ENCODE results near the gene HUS1. TPM values are rescaled to one million over a fixed set of nuclear protein-coding genes. Genes with fewer than 3 reads are reported as not detected.

HUS1 gene
- total and polyA plus RNA-seq, 2 of the 4 experiments (the other 2 are of a cell fraction), result 16.2 to 18.3 TPM

- Histone ChIP-seq H3K4me2 (ENCODE audit: low read depth, low read length) (no peak overlapping the region), H2BK5ac (ENCODE audit: low read depth, low read length, poor library complexity, severe bottlenecking) (no peak overlapping the region), H3K23ac (ENCODE audit: low read depth, low read length) (no peak overlapping the region), H3K36me3 (ENCODE audit: control insufficient read depth, insufficient read depth, low read length) (no peaks in the 10 kb centered on the region), H3K79me1 (ENCODE audit: low read depth in 1 of 2, low read length in 2 of 2) (peaks cover 0 to 7% of the 10 kb centered on the region in 2 experiments; a peak in 1 of 4 replicates), H3K9ac (ENCODE audit: low read depth, low read length) (no peak overlapping the region), H2AFZ (replicated peaks; ENCODE audit: low read length, poor library complexity) (no peak overlapping the region), H2BK15ac (ENCODE audit: low read depth, low read length) (no peak overlapping the region), H2AK5ac (ENCODE audit: low read depth, low read length) (peak overlapping the region; percentile 23; the same call in 1 of the 2 replicates), H3K18ac (ENCODE audit: low read depth, low read length) (no peak overlapping the region), H2AK9ac (replicated peaks; ENCODE audit: low read depth, low read length, poor library complexity) (no peak overlapping the region), H3K4me1 (ENCODE audit: control insufficient read depth, insufficient read depth, low read length) (peaks cover 13% of the 10 kb centered on the region), H2BK120ac (ENCODE audit: low read depth, low read length) (peak overlapping the region; percentile 26; the same call in 1 of the 2 replicates), H3K14ac (replicated peaks; ENCODE audit: low read depth, low read length) (no peak overlapping the region), H3K9me3 (ENCODE audit: control insufficient read depth, insufficient read depth, low read length) (no peaks in the 10 kb centered on the region), H4K20me1 (ENCODE audit: insufficient read depth, low read length) (no peaks in the 10 kb centered on the region), H3K4me3 (ENCODE audit: insufficient read depth, low read depth, low read length) (no peak overlapping the region), H3K56ac (ENCODE audit: extremely low read depth, insufficient read depth, low read length) (no peak overlapping the region), H4K91ac (ENCODE audit: insufficient read depth, low read depth, low read length) (no peak overlapping the region; the same call in 1 of the 2 replicates), H4K8ac (ENCODE audit: low read depth in 2 of 2, low read length in 2 of 2) (no peak overlapping the region), H3K27me3 (ENCODE audit: control insufficient read depth, insufficient read depth, low read length) (no peaks in the 10 kb centered on the region), H4K5ac (ENCODE audit: low read depth, low read length) (no peak overlapping the region), H3K4ac (ENCODE audit: low read depth, low read length) (no peak overlapping the region; the same call in 1 of the 2 replicates), H2BK20ac (ENCODE audit: low read depth, low read length) (no peak overlapping the region), H3K27ac (ENCODE audit: insufficient read depth, low read length) (no peak overlapping the region), H3K9me1 (ENCODE audit: insufficient read depth, low read length) (peaks cover 18% of the 10 kb centered on the region)
- WGBS, 2 experiments (ENCODE audit: extremely low coverage in 2 of 2, insufficient read length in 1 of 2), result 93% methylated on average over 5 of the region's 11 CpGs; no CpG with 5 or more reads in 1 of the 2 experiments
- in situ Hi-C loops (cut with MboI; ENCODE audit: low sequenced_read_pairs) (no loop called here), intact Hi-C loops (cut with micrococcal nuclease) (no loop called here), dilution Hi-C loops (cut with HindIII; ENCODE audit: low sequenced_read_pairs, unreplicated experiment) (no loop called here)
- ATAC-seq (ENCODE audit: low read depth) (no peak), DNase-seq (no peak)
- POLR2A ChIA-PET (ENCODE audit: unreplicated experiment), result no interaction called here
- CTCF ChIA-PET, result interaction anchor here (1.2 to 2.0 kb wide), 2 partner anchors 54 to 672 kb away, joined by 3 to 5 read pairs; no protein-coding TSS in a partner anchor
- BruUV-seq (replicated peaks), result no TSS peak
- TF ChIP-seq RCOR1 (IDR thresholded peaks at IDR 0.05; ENCODE audit: insufficient replicate concordance, low read length) (no peak), FOS (IDR thresholded peaks at IDR 0.05; ENCODE audit: low read depth, low read length) (no peak), USF2 (IDR thresholded peaks at IDR 0.05; ENCODE audit: low read depth, low read length) (no peak), POLR2A (IDR thresholded peaks at IDR 0.05; ENCODE audit: low read depth, low read length) (no peak), SMC3 (IDR thresholded peaks at IDR 0.05; ENCODE audit: low read depth, low read length) (no peak), RFX5 (IDR thresholded peaks at IDR 0.05; ENCODE audit: low read depth, low read length) (no peak), CTCF (conservative IDR thresholded peaks at IDR 0.05; ENCODE audit: low read depth, low read length) (no peak), MAZ (IDR thresholded peaks at IDR 0.05; ENCODE audit: borderline replicate concordance, low read depth, low read length) (no peak), CEBPB (IDR thresholded peaks at IDR 0.05; ENCODE audit: low read depth, low read length) (no peak), ELK1 (IDR thresholded peaks at IDR 0.05; ENCODE audit: borderline replicate concordance, low read depth, low read length) (no peak), MAFK (IDR thresholded peaks at IDR 0.05; ENCODE audit: low read depth, low read length) (no peak), CHD1 (IDR thresholded peaks at IDR 0.05; ENCODE audit: low read depth, low read length) (no peak), NFE2L2 (IDR thresholded peaks at IDR 0.05; ENCODE audit: low read depth, low read length) (no peak), MXI1 (IDR thresholded peaks at IDR 0.05; ENCODE audit: borderline replicate concordance, low read depth, low read length) (no peak)
Measured at GRCh38 chr7:47937711-47938573, 41.5 kb downstream of the HUS1 start.
